Fibroblast of peridontal ligament (primary cell): ENCODE measurements around the gene RPP21.

ENCODE experiments used
- DNase-seq: peaks from one replicate; pipeline ENCODE4 v3.0.0-alpha.2; 2010; ENCODE audit errors: extremely low read depth

The RPP21 gene

DNA sequence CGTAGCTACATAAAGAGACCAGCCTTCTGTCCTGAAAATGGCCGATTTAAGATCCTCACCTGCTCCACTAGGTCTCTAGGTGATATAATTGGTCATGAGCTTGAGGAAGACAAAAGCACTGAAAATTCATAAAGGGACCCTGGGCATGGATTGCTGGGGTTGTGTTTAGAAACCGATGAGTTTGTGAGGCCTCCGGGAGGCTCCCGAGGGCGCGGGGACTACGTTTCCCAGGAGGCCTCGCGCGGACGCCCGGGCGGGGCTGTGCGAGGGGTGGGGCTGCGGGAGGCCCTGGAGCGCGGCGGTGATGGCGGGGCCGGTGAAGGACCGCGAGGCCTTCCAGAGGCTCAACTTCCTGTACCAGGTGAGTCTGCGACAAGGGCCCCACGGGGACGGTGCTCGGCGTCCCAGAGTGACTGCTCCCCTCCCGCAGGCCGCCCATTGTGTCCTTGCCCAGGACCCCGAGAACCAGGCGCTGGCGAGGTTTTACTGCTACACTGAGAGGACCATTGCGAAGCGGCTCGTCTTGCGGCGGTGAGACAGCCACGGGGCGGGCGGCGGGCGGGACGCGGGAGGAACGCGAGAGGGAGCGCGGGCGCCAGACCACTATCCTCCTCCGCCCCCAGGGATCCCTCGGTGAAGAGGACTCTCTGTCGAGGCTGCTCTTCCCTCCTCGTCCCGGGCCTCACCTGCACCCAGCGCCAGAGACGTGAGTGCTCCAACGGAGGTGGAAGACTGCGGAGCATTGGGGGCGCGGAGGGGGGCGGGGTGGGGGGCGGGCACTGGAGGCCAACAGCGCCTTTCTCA, at the start of gene RPP21:
RPP21 (plus strand) TSS at position 289 of the 804 bp plus-strand sequence; CDS start at position 305, 16 bp downstream.
- DNase-seq = peak; percentile 60

DNA sequence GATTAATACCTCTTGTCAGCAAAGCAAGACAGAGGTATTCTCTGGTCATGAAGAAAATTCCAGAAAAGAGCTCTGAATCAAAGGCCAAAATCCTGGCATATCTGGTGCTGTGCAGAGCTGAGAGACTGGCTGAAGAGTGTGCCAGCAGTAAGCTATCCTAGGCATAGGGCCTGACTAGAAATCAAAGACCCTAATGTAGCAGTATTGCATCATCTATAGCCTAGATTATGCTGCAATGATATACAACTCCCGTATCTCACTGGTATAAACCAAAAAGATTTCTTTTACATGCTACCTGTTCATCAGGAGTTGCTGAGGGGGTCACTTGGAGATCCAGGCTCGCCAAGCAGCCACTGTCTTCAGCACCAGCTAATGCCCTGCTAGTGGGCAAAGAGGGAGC, 49.1 kb upstream of the RPP21 start:
- no peak for DNase-seq

DNA sequence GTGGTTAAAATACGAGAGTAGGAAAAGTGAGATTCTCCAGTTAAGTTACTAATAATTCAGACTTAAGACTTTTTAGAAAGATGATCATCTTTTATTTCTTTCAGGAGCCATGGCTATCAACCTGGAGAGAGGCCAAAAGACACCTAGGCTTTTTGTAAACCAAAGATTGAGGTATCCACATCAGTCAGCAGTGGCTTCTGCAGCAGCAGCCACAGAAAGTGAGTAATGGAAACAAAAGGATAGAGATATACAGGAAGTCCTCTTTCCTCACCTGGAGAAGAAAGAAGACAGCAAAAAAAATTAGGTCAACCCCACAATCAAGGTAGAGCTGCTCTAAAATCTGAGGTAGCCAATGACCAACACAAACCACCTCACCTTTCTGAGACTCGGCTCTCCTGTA, 41.0 kb upstream of the RPP21 start:
- DNase-seq = no peak

DNA sequence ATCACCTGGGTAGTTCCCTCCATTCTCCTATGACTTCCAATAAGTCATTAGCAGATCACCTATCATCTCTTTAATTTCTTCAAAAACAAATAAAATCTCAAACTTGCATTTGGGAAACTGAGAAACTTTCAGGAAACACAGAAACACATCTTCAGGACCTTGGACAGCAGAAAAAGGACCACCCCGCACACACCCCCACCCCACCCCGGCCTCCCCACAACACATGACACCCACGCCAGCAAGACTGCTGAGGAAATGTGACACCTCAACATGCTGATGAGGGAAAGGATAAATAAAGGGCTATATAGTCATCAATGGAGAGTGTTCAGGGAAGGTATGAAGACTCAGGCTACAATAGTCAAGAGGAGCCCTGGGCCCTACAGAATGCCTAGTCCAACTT, 33.9 kb upstream of the RPP21 start:
- no peak for DNase-seq

DNA sequence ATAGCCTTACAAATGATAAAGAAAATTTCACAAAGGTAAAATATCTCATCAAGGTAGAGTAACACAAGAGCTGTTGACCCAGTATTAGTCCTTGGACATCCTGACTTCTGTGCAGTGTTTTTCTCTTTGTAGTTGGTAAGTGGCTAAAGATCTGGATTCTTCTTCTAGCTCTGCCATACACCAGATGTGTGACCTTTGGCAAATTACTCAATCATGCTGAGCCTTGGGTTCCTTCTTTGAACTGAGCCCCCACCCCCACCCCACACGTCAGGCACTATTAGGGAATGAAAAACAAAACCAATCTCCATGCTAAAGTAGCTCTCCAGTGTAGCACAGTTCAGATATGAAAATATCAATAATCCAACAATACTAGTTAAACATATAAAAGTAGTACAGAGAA, 33.3 kb upstream of the RPP21 start:
- DNase-seq = no peak

DNA sequence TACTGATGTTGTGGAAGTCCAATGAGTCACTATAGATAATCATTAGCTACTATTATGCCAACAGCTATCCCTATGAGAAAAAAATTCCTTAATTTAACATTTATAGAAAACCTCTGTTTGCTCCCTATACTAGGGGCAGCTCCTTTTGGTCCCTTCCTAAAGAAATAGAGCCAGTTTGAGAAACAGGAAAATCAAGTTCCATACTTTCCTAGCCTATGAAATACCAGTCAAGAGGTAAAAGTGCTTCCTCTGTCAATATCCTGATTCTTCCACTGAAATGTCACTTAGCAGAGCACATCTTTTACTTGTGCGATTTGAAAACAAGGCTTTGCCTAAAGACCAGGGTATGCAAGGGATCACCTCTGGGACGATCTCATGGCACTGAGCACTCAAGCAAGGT, 32.7 kb upstream of the RPP21 start:
- no peak for DNase-seq

DNA sequence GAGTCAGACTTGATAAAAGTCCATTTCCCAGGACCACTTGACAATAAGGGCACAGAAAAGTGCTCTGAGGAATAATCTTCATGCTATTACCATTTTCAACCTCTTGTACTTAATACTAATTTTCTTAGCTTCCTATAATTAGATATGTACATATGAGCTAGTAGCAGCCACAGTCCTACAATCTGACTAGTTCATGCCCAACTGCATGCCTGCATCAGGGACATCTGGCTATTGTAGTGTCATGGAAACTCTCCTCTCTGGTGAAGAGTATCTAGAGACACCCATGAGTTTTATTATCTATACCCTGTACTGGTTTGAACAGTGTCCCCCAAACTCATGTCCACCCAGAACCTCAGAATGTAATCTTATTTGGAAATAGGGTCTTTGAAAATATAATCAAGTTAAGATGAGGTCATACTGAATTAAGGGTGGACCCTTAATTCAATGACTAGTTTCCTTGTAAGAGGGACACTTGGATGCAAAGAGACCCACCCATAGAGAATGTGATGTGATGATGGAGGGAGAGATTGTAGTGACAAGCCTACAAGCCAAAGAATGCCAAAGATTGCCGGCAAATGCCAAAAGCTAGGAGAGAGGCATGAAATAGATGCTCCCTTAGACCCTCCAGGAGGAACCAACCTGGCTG, 32.2 kb upstream of the RPP21 start:
- no peak for DNase-seq

DNA sequence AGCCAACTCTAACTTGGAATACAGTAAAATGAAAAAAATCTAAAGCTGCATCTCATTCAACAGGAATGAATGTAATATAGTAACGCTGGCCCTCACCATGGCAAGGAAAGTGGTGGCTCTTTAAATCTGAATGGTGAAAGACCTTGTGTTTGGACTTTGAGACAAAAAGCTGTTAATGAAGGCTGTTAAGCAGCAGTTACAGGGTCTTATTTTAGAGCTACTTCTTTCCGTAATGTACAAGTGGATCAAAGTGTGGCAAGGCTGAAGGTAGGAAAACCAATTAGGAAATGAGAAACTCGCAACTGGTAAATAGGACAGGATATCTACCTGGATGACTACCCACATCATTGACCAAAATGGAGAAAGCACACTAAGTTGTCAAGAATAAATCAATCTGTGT, 29.8 kb upstream of the RPP21 start:
- DNase-seq = no peak

DNA sequence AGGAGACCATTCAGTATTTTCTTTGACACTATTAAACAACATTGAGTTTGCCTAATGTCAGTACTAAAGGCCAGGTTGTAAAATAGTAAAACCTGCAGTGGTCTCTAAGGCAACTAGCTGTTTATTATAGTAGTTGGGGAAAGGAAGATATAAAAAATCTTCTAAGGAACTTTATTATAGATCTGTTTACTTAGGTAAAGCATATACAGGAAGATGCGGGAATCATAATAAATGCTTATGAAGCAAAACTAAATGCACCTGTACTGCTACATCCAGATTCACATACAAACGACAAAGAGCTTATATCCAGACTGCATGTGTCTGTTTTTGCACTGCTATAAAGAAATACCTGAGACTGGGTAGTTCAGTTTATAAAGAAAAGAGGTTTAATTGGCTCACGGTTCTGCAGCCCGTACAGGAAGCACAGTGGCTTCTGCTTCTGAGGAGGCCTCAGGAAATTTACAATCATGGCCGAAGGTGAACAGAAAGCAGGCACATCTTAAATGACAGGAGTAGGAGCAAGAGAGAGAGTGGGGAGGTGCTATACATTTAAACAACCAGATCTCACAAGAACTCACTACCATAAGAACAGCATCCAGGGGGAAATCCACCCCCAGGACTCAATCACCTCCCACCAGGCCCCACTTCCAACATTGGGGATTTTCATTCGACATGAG, 26.9 kb upstream of the RPP21 start:
- DNase-seq = no peak

DNA sequence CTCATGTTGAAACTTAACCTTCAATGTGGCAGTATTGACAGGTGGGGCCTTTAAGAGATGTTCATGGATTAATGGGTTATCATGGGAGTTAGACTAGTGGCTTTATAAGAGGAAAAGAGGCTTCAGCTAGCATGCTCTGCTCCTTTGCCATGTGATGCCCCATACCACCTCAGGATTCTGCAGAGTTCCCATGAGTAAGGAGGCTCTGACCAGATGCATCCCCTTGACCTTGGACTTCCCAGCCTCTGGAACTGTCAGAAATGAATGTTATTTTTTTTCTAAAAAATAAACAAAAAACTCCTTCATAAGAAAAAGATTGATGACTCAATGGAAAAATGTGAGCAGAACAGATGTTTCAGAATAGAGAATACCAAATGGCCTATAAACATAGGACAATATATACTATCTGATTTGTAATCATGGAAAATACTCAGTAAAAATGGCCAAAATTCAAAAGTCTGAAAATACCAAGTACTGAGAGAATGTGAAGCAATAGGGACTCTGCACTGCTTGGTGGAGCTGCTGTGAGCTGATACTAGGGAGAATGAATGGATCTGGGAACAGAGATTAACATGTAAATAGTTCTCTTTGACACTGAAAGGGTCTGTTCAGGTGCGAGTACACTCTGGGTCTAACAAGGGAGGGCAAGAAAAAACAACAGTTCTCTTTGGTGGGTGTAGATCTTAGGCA, 25.7 kb upstream of the RPP21 start:
- peak; percentile 53 for DNase-seq

DNA sequence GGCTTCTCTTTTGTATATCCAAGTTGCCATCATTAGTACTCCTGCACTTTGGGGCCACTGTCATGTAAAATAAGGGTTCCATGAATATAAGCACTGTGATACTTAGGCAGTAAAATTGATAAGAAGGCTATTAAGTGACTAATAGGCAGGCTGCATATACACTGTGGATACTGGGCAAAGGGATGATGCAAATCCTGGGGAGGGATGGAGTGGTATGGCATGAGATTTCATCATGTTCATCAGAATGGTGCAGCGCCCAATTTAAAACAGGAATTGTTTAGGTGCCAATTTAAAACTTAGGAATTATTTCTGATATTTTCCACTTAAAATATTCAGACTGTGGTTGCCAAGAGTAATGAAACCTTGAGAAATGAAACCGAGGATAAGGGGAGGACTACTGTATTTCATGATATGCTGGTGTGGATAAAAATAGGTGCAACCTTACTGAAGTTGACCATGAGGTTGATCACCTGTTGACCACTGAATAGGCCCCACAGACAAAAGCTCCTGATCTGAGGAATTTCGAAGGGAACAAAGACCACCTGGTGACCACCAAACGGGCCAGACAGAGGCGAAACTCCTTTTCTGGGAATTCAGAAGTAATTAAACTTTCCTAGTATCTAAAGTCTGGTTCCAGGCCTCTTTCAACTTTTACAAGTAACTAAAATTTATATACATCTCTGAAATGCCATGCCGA, 23.1 kb upstream of the RPP21 start:
- peak; percentile 18 for DNase-seq

DNA sequence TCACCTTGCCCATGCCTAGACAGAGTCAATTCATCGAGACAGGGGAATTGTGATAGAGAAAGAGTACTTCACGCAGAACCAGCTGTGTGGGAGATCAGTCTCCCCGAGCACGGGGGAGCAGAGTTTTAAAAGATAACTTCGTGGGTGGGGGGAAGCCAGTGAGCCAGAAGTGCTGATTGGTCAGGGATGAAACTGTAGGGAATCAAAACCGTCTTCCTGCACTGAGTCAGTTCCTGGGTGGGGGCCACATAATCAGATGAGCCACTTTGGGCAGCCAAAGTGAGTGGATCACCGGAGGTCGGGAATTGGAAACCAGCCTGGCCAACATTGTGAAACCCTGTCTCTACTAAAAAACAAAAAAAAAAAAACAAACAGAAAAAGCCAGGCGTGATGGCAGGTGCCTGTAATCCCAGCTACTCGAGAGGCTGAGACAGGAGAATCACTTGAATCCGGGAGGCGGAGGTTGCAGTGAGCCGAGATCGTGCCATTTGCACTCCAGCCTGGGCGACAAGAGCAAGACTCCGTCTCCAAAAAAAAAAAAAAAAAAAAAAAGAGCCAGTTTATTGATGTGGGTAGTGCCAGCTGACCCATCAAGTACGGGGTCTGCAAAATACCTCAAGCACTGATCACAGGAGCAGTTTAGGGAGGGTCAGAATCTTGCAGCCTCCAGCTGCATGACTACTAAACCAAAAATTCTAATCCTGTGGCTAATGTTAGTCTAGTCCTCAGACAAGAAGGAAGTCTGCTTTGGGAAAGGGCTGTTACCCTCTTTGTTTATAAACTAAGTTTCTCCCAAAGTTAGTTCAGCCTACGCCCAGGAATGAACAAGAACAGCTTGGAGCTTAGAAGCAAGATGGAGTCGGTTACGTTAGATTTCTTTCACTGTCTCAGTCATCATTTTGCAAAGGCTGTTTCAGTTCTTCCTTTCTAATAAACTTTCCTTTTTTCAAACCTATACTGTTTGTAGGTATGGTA, 22.1 kb upstream of the RPP21 start:
- peak; percentile 64 for DNase-seq

DNA sequence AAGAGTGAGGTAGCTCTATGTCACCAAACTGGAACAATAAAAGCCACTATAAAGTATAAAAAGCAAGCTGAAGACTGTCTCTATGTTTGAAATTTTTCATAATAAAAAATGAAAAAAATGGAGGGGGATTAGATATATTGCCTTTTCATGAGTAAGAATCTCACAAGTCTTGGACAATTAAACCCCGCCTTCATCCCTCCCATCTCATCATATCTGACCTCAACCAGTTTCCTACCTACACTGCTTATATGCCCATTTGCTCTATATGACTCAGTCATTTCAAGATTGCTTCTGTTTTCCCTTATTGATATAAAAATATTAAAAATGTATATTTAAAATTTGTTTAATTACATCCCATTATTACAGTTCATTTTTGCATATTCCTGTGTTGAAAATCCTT, 21.1 kb upstream of the RPP21 start:
- DNase-seq = no peak

DNA sequence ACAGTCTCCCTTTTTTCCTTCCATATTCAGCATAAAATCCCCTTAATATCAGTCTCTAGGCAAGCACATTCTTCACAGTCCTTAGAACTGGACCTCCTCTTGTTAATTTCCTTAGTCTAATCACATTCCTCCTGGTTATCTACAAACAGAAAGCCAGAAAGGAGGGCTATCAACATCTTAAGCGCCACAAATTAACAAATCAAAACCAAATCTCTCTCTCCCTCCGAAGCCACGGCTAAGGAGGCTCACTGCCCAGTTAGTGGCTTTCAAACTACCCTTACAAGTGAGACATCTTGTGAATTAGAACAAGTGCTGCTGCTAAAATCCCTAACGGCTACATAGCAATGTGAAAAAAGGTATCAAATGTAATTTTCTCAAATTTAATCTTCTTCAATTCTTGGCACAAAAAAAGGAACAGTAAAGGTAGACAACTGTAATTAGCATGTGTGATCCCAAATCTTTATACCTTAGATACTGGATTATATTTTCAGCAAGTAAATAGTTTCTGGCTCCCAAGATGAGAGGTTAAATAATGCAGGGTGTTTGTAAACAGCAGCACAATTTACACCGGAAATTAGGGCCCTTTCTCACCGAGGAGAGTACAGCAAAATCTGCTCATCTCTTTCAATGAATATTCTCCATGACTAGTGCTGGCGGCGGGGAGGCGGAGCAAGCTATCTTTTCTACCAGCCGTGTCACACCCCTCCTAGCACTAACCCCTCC, 19.6 kb upstream of the RPP21 start:
- DNase-seq = peak; percentile 20

DNA sequence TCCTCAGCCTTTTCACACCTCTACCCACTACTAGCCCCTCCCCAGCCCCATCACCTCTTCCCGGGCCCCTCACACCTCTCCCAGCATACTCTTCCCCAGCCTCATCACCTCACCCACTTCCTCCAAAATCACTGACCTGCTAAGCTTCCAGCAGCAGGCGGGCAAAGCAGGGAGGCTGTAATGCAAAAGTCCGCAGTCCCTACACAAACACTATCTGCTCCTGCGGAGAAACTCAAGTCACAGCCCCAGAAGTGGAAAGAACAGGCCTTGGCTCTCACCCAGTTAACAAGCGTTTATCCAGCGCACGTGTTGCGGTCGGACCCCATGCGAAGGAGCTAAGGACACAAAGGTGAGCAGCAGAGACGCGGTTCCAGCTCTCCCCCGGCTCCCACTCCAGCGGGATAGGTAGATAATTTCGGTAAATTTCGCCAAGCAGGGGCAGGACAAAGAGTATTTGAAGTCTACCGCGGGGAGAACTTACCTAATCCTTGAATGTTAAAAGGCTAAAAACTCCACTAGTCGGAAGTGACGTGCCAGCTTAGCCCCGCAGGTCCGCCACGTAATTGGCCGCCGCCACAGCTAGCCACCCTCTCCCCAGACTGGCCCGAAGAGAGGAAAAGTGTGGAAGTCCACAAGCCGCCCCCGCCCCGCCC, 19.0 kb upstream of the RPP21 start:
- peak; percentile 30 for DNase-seq

DNA sequence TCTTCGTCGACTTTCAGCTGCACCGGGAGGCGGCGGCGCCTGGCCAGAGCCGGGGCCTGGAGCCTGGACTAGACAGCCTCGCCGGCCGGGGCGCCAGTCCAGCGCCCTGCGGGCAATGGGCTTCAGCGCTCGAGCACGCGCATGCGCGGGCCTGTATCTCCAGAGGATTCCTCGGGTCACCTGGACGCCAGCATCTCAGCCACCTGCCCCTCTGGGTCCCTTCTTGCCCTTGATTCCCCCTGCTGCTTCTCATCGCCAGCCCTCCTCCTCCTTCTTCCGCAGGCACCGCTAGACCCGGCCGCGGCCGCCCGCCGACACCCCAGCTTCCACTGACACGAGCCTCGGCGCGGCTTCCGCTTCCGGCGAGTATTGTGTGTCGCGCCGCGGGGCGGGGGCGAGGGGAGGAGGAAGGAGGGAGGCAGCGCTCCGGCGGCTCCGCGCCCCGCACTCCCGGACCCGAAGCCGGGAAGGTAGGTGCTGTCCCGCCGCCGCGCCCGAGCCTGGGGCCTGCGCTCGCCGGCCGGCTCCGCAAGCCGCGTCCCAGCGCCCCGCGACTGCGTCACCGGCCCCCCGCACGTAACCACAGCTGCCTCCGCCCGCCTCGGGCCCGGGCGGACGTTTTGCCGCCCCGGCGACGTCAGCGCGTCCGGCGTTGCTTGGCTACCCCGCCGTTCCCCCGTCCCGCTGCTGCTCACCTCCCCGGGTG, 18.3 kb upstream of the RPP21 start, which contains the start of gene TRIM39:
TRIM39 (plus strand) TSS at position 402 of the 706 bp plus-strand sequence. CDS start 2,391 bp downstream, outside the sequence.
- peak; percentile 74 for DNase-seq

DNA sequence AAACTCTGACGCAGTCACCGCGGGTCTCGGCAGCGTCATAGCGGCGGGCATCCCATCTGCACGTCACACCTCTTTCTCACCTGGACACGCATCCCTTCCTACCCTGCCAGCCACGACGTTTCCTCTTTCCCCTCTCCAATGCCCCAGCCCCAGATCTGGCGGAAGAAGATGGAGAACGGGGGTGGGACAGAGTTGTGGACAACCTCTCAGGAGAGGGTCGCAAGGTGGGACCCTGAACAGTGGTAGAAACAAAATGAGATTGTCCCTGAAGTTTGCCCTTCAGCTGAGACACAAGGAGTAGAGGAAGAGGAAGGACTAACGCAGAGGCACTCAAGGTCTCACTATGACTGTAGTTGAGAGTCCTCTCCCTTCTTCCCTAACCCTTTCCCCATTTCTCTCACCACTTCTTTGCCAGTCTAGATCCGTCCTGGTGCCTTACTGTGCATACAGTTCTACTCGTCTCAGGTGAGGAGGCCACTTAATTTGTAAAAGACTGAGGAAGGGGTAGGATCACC, 17.7 kb upstream of the RPP21 start:
- DNase-seq = no peak

DNA sequence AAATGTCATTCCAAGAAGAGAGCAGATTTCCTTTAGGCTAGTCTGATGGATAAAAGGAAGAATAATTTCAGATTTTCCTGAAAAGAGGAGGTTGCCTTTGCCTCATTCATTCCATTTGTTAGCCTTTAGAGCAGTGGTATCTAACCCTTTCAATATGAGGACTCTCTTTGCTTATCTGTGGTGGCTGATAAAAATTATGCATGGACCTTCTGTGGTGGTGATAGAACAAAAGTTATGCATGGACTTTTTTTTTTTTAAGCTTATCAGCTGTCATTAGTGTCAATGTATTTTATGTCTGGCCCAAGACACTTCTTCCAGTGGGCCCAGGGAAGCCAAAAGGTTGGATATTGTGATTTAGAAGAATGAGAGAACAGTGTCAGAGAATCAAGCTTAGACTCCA, 16.6 kb upstream of the RPP21 start:
- no peak for DNase-seq
